Parathyroid adenoma (tissue), 2 donors: Measurements from ENCODE around the gene PMVK.
A peak's percentile ranks its signal among the peaks of the same experiment; 100 is the strongest.

Experiments used
- H2AFZ ChIP-seq: fragments of 300-600 bp; sonication (generic); one replicate; pipeline ENCODE4 v1.7.0; 2017; ENCODE audit warnings: antibody characterized with exemption, mild to moderate bottlenecking
- H3K27ac ChIP-seq: fragments of 300-600 bp; sonication (generic); one replicate; pipeline ENCODE4 v1.7.0; 2017
- H3K27me3 ChIP-seq: fragments of 300-600 bp; sonication (generic); one replicate; pipeline ENCODE4 v1.7.0; 2017; ENCODE audit warnings: low read length; ENCODE audit not compliant: control insufficient read depth, insufficient read depth
- H3K36me3 ChIP-seq: fragments of 300-600 bp; sonication (generic); one replicate; pipeline ENCODE4 v1.7.0; 2017; ENCODE audit warnings: low read length; ENCODE audit not compliant: control insufficient read depth, insufficient read depth
- H3K4me1 ChIP-seq: fragments of 300-600 bp; sonication (generic); one replicate; pipeline ENCODE4 v1.7.0; 2017; ENCODE audit warnings: control low read depth
- H3K4me2 ChIP-seq: fragments of 300-600 bp; sonication (generic); one replicate; pipeline ENCODE4 v1.7.0; 2017; ENCODE audit warnings: low read length
- H3K4me3 ChIP-seq: fragments of 300-600 bp; sonication (generic); one replicate; pipeline ENCODE4 v1.7.0; 2017; ENCODE audit warnings: low read depth, low read length
- H3K79me2 ChIP-seq: fragments of 300-600 bp; sonication (generic); one replicate; pipeline ENCODE4 v1.7.0; 2017; ENCODE audit warnings: control low read depth
- H3K9ac ChIP-seq: fragments of 300-600 bp; sonication (generic); one replicate; pipeline ENCODE4 v1.7.0; 2017; ENCODE audit warnings: mild to moderate bottlenecking
- H3K9me3 ChIP-seq: fragments of 300-600 bp; sonication (generic); one replicate; pipeline ENCODE4 v1.7.0; 2017; ENCODE audit warnings: low read length; ENCODE audit not compliant: control insufficient read depth
- CTCF ChIP-seq: fragments of 300-600 bp; sonication (generic); IDR thresholded peaks from one replicate; pipeline ENCODE4 v1.7.0; 2017; ENCODE audit warnings: antibody characterized with exemption, mild to moderate bottlenecking
- donor health status: primary hyperparathyroidism.

Gene PMVK

DNA sequence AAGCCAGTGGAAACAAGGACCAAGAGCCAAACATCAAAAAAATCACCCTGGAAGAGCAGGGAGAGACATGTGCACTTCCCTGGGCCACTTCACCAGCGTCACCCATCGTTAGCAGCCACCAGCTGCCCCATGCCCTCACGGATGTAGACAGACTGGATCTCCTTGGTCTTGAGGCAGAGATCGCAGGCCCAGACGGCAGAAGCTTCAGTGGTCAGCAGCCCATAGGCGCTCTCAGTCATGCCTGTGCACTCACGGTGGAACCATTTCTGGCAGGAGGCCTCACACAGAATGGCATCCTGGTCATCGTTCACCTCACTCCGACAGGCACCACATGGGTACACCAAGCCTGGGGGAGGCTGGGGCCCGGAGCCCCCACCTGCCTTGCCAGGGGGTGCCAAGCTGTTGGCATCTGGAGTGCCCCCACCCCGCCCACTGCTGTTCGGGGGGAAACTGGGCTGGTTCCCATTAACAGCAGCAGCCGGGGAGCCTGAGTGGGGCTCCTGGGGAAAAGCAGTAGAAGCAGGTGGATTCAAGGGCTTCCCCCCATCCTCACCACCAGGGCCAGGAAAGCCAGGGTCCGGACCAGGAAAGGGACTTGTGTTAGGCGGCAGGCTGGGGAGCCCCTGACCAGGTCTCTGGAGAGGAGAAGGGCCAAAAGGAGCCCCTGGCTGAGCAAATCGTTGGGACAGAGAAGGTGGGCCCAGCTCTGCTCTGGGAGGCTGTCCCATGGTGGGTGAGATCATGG, 22.3 kb upstream of the PMVK start:
- Histone ChIP-seq H3K36me3 (no peaks in the 10 kb centered on the region), H2AFZ (no peak overlapping the region), H3K9ac (no peak overlapping the region), H3K4me3 (no peak overlapping the region), H3K27ac (no peak overlapping the region), H3K4me2 (peak overlapping the region; percentile 33), H3K4me1 (peaks cover 17% of the 10 kb centered on the region), H3K27me3 (no peaks in the 10 kb centered on the region), H3K9me3 (no peaks in the 10 kb centered on the region), H3K79me2 (no peaks in the 10 kb centered on the region)
- no peak for TF ChIP-seq CTCF

GRCh38 chr1:154958036-154958435, 21.5 kb upstream of the PMVK start:
- Histone ChIP-seq H3K27ac (no peak overlapping the region), H3K27me3 (no peaks in the 10 kb centered on the region), H3K4me3 (no peak overlapping the region), H3K36me3 (no peaks in the 10 kb centered on the region), H3K9ac (no peak overlapping the region), H3K4me2 (no peak overlapping the region), H3K79me2 (no peaks in the 10 kb centered on the region), H2AFZ (no peak overlapping the region), H3K4me1 (peaks cover 17% of the 10 kb centered on the region), H3K9me3 (no peaks in the 10 kb centered on the region)
- no peak for TF ChIP-seq CTCF

DNA sequence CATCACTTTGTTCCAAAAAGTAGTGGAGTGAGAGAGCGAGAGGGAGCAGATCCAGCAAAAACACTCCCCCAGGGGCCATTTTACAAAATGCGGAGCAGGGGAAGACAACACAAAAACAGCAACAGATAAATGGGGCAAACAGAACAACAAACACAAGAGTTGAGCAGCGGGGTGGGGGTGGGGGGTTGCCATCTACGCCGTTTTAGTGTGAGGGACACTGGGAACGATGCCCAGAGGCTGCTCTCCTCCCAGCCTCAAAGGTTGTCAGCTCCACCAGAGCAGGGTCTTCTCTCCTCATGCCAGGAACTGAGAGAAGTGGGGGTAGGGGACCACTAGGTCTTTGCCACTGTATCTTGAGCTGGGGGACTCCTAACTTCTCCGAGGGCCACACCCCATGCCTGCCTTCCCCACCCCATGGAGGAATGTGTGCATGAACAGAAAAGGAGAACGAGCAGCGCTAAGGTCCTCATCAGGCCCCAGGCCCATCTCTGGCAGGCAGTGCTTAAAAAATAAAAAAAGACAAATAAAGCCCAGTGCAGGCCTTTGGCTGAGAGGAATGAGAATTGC, 20.7 kb upstream of the PMVK start:
- no peaks in the 10 kb centered on the region for H3K36me3 ChIP-seq
- peaks cover 17% of the 10 kb centered on the region for H3K4me1 ChIP-seq
- no peak overlapping the region for H3K4me3 ChIP-seq
- no peaks in the 10 kb centered on the region for H3K79me2 ChIP-seq
- H2AFZ ChIP-seq: no peak overlapping the region
- H3K27me3 ChIP-seq: no peaks in the 10 kb centered on the region
- no peak overlapping the region for H3K9ac ChIP-seq
- TF ChIP-seq CTCF: no peak
- no peaks in the 10 kb centered on the region for H3K9me3 ChIP-seq
- no peak overlapping the region for H3K4me2 ChIP-seq
- no peak overlapping the region for H3K27ac ChIP-seq

- H2AFZ ChIP-seq: no peak overlapping the region
- no peaks in the 10 kb centered on the region for H3K36me3 ChIP-seq
- no peaks in the 10 kb centered on the region for H3K27me3 ChIP-seq
- H3K4me2 ChIP-seq: peak overlapping the region; percentile 85
- no peaks in the 10 kb centered on the region for H3K9me3 ChIP-seq
- peak overlapping the region; percentile 85 for H3K4me3 ChIP-seq
- H3K9ac ChIP-seq: no peak overlapping the region
- no peak for TF ChIP-seq CTCF
- H3K4me1 ChIP-seq: peaks cover 17% of the 10 kb centered on the region
- no peak overlapping the region for H3K27ac ChIP-seq
- no peaks in the 10 kb centered on the region for H3K79me2 ChIP-seq
Measured at GRCh38 chr1:154956544-154956941, 20.0 kb upstream of the PMVK start.
